ENCODE measurements around the gene LGALSL.

DNA sequence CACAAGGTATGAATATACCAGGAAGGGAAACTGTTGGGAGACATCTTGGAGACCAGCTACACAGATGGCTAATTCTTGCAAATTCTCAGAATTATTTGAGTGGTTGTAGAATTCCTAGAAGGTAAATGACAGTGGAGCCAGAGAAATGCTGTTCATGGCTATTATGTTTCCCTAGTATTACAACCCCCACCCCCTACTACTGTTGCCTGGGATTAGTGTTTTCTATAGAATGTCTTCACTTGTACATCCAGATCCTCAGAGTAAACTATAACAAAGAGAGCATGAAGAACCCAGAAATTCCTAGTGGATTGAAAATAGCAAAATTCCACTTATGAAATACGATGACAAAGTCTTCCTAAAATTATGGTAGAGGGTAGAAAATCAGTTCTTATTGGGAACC is 15.3 kb downstream of the LGALSL start:
- no peak for TF ChIP-seq POLR2A (IDR thresholded peaks at IDR 0.05)
- TF ChIP-seq, protein P1, sequence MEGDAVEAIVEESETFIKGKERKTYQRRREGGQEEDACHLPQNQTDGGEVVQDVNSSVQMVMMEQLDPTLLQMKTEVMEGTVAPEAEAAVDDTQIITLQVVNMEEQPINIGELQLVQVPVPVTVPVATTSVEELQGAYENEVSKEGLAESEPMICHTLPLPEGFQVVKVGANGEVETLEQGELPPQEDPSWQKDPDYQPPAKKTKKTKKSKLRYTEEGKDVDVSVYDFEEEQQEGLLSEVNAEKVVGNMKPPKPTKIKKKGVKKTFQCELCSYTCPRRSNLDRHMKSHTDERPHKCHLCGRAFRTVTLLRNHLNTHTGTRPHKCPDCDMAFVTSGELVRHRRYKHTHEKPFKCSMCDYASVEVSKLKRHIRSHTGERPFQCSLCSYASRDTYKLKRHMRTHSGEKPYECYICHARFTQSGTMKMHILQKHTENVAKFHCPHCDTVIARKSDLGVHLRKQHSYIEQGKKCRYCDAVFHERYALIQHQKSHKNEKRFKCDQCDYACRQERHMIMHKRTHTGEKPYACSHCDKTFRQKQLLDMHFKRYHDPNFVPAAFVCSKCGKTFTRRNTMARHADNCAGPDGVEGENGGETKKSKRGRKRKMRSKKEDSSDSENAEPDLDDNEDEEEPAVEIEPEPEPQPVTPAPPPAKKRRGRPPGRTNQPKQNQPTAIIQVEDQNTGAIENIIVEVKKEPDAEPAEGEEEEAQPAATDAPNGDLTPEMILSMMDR (IDR thresholded peaks at IDR 0.05), result no peak

Data from vagina (tissue), 2 donors.